GDM1 (cell line): ENCODE results near the gene MCEMP1.

Experiments used
- DNase-seq: peaks from one replicate; lab custom pipeline; 2025; lab: John Stamatoyannopoulos, UW

MCEMP1 gene

GRCh38 chr19:7672522-7672921 lies 4.4 kb upstream of the MCEMP1 start:
- no peak for DNase-seq

DNA sequence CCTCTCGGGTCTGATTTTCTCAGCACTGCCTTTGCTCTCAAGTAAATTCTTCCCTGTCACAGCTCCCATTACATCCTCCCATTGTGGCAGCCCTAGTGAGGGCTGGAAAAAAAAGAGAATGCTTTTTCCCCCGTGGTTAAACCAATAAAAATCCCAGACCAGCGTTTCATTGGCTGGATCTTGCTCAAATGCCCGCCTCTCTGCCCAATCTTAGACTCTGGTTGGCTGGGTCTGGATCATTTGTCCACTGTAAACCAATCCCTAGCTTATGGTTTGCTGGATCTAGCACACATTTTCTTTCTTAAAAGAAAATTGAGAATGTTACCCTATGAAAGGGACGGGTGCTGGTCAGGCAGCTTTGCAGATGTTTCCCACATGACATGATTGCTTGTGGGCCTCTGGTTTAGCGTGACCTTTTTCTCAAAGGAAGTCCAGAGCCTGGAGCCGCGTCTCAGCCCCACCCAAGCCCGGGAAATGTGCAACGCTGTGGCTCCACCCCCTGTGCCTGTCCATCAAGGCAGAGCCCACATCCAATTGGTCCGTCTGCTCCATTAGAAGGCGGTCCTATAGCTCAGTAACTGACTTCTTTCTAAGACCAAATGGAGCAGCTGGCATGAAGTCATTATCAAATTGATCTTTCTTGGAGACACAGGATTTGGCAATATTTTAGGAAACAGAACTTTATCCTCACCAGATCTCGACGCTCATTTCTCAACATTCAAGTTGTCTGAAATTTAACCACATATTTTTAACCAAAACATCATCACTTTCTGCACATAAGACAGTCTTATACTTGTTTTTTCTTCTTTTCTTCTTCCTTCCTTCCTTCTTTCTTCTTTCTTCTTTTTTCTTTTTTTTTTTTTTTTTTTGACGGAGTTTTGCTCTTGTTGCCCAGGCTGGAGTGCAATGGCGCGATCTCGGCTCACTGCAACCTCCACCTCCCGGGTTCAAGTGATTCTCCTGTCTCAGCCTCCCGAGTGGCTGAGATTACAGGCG lies 2.6 kb upstream of the MCEMP1 start:
- DNase-seq = peak; percentile 12

DNA sequence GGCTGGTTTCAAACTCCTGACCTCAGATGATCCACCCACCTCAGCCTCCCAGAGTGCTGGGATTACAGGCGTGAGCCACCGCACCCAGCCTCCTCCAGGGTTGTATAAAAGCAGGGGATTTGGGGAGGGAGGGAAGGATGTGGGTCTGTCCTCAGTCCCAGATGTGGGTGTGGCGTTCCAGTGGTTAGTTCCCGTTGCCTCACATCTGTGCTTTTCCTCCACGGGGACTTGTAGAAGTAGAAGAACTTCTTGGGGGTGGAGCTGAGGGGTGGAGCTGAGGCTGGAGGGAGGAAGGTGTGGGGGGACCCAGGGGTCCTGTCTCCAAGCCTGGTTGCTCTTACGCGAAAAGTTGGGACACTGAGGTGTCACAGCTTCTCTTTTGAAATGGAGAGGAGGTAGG lies 514 bp upstream of the MCEMP1 start:
- DNase-seq = peak; percentile 68

DNA sequence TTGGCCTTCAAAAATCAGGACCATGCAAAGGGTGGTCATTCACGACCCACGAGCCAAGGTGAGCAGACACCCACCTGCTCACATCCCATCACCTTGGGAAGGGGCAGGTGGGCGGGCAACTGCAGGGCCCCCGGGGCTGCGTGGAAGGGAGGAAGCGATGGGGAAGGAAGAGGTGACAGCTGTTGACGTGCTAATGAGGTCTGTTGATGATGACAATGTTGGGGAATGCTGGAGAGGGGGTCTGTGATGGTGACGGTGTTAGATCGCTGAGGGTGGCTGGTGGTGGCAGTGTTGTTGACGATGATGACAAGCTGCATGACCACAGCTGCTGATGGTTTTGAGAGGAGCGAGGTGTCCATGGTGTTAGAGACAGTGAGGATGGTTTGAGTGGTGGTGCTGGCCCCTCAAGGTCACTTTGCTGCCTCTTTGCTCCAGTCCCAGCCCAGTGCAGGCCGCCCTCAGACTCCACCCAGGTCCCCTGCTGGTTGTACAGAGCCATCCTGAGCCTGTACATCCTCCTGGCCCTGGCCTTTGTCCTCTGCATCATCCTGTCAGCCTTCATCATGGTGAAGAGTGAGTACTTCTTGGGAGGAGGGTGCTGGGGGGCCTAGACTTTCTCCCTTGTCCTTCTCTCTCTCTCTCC lies 900 bp downstream of the MCEMP1 start:
- no peak for DNase-seq

GRCh38 chr19:7678971-7679751 lies 2.3 kb downstream of the MCEMP1 start:
- no peak for DNase-seq

- no peak for DNase-seq
These were observed 3.1 kb downstream of the MCEMP1 start for GRCh38 chr19:7679771-7680605.

GRCh38 chr19:7680606-7681339 lies 3.9 kb downstream of the MCEMP1 start, which contains the start of gene TRAPPC5:
TRAPPC5 (plus strand) TSS chr19:7680833; CDS start chr19:7682254, 1,421 bp downstream.
- peak; percentile 88 for DNase-seq

DNA sequence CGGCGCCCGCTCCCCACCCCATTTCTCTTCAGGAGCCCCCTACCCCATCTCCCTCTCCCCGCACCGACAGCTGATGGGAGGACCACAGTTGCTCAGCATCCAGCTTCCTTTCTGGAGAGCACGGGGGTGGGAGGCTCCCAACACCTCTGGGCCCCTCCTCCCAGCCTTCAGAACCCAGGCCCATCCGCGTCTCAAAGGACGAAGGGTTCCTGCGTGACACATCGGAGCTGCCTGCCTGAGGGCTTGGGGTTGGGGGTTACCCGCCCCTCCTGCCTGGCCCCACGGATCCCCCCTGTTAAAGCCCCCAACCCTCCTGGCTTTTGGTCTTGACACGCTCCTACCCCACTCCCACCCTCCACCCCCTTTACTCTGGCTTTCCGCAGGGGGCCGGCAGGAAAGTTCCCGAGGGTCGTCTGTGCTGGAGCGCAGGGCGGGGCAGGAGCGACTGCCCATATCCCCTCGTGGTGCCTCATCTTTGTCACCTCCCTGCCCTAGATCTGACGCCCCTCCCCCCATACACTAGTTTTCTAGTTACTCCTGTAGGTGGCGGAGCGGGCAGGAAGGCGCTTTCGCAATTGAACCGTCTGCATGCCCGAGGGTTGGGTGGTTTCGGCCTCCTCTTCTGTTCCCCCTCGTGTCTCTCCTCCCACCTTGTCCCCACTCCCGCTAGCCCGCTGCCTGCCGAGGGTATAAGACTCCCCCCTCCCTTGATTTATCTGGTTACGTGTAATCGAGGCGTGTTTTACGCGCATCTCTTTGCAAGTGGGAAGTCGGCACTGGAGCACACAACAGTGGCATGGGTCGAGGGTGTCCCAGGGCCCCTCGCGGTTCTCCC lies 4.7 kb downstream of the MCEMP1 start:
- DNase-seq = peak; percentile 75

- no peak for DNase-seq
These were observed 5.4 kb downstream of the MCEMP1 start for GRCh38 chr19:7682175-7682855.

DNA sequence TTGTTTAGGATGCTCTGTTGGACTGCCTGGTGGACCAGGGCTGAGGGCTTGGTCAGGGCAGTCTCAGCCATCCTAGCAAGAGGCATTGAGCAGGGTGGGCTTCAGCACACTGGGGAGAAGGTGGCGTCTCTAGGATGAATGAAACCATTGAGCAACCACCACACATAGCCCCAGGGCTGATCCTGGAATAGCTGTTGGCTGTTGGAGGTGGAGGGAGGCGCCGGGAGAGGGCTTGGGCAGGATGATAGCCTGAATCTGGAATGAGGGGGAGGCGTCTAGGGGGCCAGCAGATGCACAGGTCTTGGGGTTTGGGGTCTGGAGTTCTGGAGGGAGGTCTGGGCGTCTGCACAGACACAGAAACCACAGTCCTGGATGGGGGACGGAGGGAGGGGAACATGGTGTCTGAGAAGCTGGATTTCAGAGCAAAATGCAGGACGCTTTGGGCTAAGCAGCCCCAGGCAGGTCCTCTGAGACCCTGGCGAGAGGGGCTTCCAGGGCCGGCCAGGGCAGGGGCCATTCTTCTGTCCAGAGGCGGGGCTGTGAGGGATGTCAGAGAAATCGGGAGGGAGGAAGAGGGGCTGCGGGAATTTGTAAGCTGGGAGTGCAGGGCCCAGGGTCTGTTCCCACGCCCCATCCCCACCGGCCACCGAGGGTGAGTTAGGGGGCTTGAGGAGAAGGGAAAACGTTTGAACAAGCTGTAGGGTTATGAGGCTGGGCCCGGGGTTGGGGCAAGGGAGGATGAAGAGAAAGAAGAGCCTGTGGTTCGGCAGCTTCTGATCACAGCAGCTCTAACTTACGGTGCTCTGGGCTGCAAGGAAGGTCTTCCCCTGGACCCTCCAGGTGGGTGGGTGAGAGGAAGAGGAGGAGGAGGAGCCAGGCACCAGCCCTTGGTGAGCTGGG lies 8.9 kb downstream of the MCEMP1 start:
- DNase-seq = no peak

- no peak for DNase-seq
These were observed 10.3 kb downstream of the MCEMP1 start for GRCh38 chr19:7687177-7687576.

- DNase-seq = no peak
These were observed 12.3 kb downstream of the MCEMP1 start for GRCh38 chr19:7689165-7689564.

- no peak for DNase-seq
These were observed 13.9 kb downstream of the MCEMP1 start for GRCh38 chr19:7690779-7691258.

GRCh38 chr19:7691497-7691896 lies 14.6 kb downstream of the MCEMP1 start:
- DNase-seq = no peak

DNA sequence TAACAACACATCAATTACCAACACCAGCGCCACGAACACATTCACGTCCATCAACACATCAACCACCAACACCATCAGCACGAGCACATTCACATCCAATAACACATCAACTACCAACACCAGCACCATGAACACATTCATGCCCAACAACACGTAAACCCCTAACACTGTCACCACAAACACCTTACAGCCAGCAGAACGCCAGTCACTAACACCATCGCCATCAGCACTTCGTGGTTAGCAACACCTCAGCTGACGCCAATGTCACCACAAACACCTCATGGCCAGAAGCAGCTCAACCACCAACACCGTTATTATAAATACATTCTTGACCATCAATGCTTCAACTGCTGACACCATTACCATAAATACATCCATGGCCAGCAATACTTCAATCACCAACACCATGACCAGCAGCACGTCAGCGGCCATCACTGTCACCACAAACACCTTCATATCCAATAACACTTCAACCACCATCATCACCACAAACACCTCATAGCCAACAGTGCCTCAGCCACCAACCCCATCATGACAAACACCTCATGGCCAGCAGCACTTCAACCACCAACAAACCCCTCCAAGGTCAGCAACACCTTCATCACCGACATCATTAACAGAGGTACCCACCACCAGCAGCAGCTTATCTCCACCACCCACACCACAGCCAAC lies 15.7 kb downstream of the MCEMP1 start:
- DNase-seq = no peak

- DNase-seq = no peak
These were observed 17.6 kb downstream of the MCEMP1 start for GRCh38 chr19:7694499-7694898.

GRCh38 chr19:7697721-7698287 lies 20.9 kb downstream of the MCEMP1 start:
- no peak for DNase-seq
